Measurements from ENCODE around the gene CPA1. TPM values are rescaled to one million over a fixed set of nuclear protein-coding genes. Genes with fewer than 3 reads are reported as not detected.
A peak's percentile ranks its signal among the peaks of the same experiment; 100 is the strongest.

Gene CPA1
- total RNA-seq, 2 donors from 2014 or later = not detected

- Mint-ChIP-seq H3K9me3 (no peaks in the 10 kb centered on the region), H3K27me3 (ENCODE audit: insufficient read depth) (no peaks in the 10 kb centered on the region), H3K4me3 (no peak overlapping the region), H3K27ac (no peak overlapping the region), H3K36me3 (ENCODE audit: low read depth) (no peaks in the 10 kb centered on the region), H3K4me1 (peaks cover 28% of the 10 kb centered on the region)
- Histone ChIP-seq H3K9ac (ENCODE audit: extremely low read depth, low read length, poor library complexity, severe bottlenecking) (no peak overlapping the region), H3K27me3 (ENCODE audit: control insufficient read depth, insufficient read depth, low read length, poor library complexity, severe bottlenecking) (no peaks in the 10 kb centered on the region), H3K27ac (ENCODE audit: low read depth, low read length) (no peak overlapping the region), H3K4me3 (ENCODE audit: low read length) (no peak overlapping the region), H3K4me1 (ENCODE audit: control insufficient read depth, insufficient read depth, low read length) (no peaks in the 10 kb centered on the region), H3K9me3 (ENCODE audit: control insufficient read depth, low read length) (no peaks in the 10 kb centered on the region), H3K36me3 (ENCODE audit: control insufficient read depth, insufficient read depth, low read length) (no peaks in the 10 kb centered on the region)
- WGBS, 2 experiments (ENCODE audit: insufficient coverage in 1 of 2, insufficient read length in 1 of 2) = 90 to 100% methylated on average over 4 to 7 of the region's 7 CpGs
- no peak for TF ChIP-seq CTCF (conservative IDR thresholded peaks at IDR 0.05)
- DNase-seq = no peak
Observed at GRCh38 chr7:130418306-130418705, 38.0 kb downstream of the CPA1 start.

GRCh38 chr7:130419658-130420057, 39.4 kb downstream of the CPA1 start:
- no peak for DNase-seq
- TF ChIP-seq CTCF (conservative IDR thresholded peaks at IDR 0.05) = no peak
- no peaks in the 10 kb centered on the region for H3K27me3 ChIP-seq (ENCODE audit: control insufficient read depth, insufficient read depth, low read length, poor library complexity, severe bottlenecking)
- H3K36me3 ChIP-seq (ENCODE audit: control insufficient read depth, insufficient read depth, low read length) = no peaks in the 10 kb centered on the region
- Mint-ChIP-seq H3K4me3 (no peak overlapping the region), H3K27ac (no peak overlapping the region), H3K36me3 (ENCODE audit: low read depth) (no peaks in the 10 kb centered on the region), H3K27me3 (ENCODE audit: insufficient read depth) (no peaks in the 10 kb centered on the region), H3K9me3 (no peaks in the 10 kb centered on the region), H3K4me1 (peaks cover 28% of the 10 kb centered on the region)
- WGBS, 2 experiments (ENCODE audit: insufficient coverage in 1 of 2, insufficient read length in 1 of 2) = 47 to 53% methylated on average over 3 to 5 of the region's 5 CpGs
- no peaks in the 10 kb centered on the region for H3K4me1 ChIP-seq (ENCODE audit: control insufficient read depth, insufficient read depth, low read length)
- no peaks in the 10 kb centered on the region for H3K9me3 ChIP-seq (ENCODE audit: control insufficient read depth, low read length)
- no peak overlapping the region for H3K9ac ChIP-seq (ENCODE audit: extremely low read depth, low read length, poor library complexity, severe bottlenecking)
- no peak overlapping the region for H3K27ac ChIP-seq (ENCODE audit: low read depth, low read length)
- no peak overlapping the region for H3K4me3 ChIP-seq (ENCODE audit: low read length)

GRCh38 chr7:130420943-130421578, 40.8 kb downstream of the CPA1 start:
- Histone ChIP-seq H3K27ac (ENCODE audit: low read depth, low read length) (peak overlapping the region; percentile 65), H3K9ac (ENCODE audit: extremely low read depth, low read length, poor library complexity, severe bottlenecking) (no peak overlapping the region), H3K4me3 (ENCODE audit: low read length) (no peak overlapping the region), H3K36me3 (ENCODE audit: control insufficient read depth, insufficient read depth, low read length) (no peaks in the 10 kb centered on the region), H3K27me3 (ENCODE audit: control insufficient read depth, insufficient read depth, low read length, poor library complexity, severe bottlenecking) (no peaks in the 10 kb centered on the region), H3K9me3 (ENCODE audit: control insufficient read depth, low read length) (no peaks in the 10 kb centered on the region), H3K4me1 (ENCODE audit: control insufficient read depth, insufficient read depth, low read length) (no peaks in the 10 kb centered on the region)
- no peak for TF ChIP-seq CTCF (conservative IDR thresholded peaks at IDR 0.05)
- H3K36me3 Mint-ChIP-seq (ENCODE audit: low read depth) = no peaks in the 10 kb centered on the region
- no peak for DNase-seq
- H3K27ac Mint-ChIP-seq = no peak overlapping the region
- no peak overlapping the region for H3K4me3 Mint-ChIP-seq
- H3K4me1 Mint-ChIP-seq = peaks cover 28% of the 10 kb centered on the region
- no peaks in the 10 kb centered on the region for H3K9me3 Mint-ChIP-seq
- H3K27me3 Mint-ChIP-seq (ENCODE audit: insufficient read depth) = no peaks in the 10 kb centered on the region
- WGBS, 2 experiments (ENCODE audit: insufficient coverage in 1 of 2, insufficient read length in 1 of 2) = 96 to 100% methylated on average over 1 to 3 of the region's 4 CpGs

Data from endodermal cell (in vitro differentiated cells).